Stimulated activated CD4-positive, alpha-beta T cell treated with anti-CD3 and anti-CD28 coated beads, Interleukin-1b, Interleukin-23, amount 100 ng/mL, for 1 hour (primary cell): ENCODE results near the gene TGFB1I1.
A peak's percentile ranks its signal among the peaks of the same experiment; 100 is the strongest.

Experiments used
- DNase-seq, 2 donors: peaks; one replicate each; pipeline ENCODE4 v3.0.0-alpha.2; 2020; ENCODE audit warnings: low read depth in 2 of 2

The TGFB1I1 gene

GRCh38 chr16:31452631-31453106 lies 19.3 kb upstream of the TGFB1I1 start:
- no peak for DNase-seq

DNA sequence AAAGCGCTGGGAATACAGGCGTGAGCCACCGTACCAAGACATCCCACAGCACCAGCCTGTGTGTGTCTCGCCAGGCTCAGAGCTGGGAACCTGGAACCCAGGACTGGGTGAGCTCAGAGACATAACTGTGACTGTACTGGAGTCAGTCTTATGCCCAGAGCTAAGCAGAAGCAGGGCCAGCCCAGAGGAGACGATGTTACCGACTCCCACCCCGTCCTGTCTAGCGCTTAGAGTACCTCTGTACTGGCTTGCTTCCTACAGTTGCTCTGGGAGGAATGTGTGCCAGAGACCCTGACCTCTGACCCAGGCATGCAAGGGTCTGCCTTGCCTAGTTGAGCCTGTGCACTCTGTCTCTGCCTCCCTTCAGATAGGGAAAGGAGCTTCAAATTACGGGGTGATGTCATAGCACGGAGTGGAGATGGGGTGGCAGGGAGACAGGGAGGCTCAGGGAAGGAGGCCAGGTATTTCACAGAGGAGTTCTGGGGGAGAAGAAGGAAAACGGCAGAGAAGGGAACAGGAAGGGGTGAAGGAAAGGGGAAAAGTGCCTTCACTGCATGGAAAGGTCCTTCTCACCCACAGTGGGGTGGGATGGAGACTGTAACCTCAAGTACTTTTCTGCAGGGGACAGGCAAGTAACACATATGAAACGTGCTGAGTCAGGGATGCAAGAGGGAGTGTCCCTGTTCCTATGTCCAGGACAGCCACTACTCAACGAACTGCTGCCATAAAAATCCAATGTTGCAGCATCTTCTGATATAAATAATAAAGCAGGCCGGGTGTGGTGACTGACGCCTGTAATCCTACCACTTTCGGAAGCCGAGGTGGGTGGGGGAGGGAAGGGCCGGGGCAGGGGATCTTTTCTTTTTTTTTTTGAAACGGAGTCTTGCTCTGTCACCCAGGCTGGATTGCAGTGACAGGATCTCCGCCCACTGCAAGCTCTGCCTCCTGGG lies 18.4 kb upstream of the TGFB1I1 start:
- DNase-seq: no peak

DNA sequence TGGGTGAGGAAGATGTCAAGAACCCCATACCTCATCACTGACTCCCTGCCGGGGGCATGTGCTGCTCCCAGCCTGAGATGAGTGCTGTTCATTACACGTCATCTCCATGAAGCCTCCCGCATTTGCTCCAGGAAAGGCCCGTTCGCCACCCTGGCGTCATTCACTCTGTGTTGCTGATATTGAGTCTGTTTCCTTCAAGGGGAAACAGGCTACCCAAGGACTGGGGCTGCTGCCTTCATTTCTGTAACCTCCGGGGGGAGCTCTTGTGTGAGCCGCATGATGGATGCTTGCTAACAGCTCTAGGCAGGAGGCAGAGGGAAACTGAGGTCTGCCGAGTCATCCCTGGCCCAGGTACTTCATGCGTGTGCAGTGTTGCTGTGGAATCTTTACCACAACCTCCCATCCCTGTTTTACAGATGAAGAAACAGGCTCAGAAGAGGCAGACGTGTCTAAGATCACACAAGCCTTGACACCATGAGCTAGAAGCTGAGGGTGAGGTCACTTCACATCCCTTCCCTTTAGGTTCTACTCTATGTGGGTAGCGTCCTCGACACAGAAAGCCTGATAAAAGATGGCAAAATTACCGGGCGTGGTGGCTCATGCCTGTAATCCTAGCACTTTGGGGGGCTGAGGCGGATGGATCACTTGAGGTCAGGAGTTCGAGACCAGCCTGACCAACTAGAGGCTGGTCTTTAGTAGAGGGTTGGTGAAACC lies 16.2 kb upstream of the TGFB1I1 start:
- DNase-seq: no peak

DNA sequence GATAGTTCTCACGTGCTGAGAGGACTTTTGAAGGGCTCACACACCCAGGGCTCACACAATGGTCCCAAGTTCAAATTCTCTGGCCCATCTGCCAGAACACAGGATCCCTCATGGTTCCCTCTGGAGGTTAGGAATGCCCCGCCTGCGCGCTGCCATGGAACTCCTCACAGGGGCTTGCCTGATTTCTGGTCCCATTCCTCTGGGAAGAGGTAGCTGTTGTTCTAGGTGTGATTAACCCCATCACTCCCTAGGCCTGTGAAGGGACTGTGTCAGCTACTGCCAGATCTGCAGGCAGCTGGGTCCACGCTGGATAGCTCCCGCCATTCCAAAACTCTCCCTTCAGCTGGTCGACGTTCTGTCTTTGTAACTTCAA lies 15.0 kb upstream of the TGFB1I1 start:
- DNase-seq: no peak

- DNase-seq: peak in 1 of 2 donors; percentile 27
These were observed 13.7 kb upstream of the TGFB1I1 start for GRCh38 chr16:31458073-31458843.

- peak; percentile 84 to 93 for DNase-seq
These were observed 12.9 kb upstream of the TGFB1I1 start, which contains the start of gene ARMC5 for GRCh38 chr16:31458844-31459686. ARMC5 (plus strand) TSS chr16:31459501; CDS start chr16:31459525, 24 bp downstream.

DNA sequence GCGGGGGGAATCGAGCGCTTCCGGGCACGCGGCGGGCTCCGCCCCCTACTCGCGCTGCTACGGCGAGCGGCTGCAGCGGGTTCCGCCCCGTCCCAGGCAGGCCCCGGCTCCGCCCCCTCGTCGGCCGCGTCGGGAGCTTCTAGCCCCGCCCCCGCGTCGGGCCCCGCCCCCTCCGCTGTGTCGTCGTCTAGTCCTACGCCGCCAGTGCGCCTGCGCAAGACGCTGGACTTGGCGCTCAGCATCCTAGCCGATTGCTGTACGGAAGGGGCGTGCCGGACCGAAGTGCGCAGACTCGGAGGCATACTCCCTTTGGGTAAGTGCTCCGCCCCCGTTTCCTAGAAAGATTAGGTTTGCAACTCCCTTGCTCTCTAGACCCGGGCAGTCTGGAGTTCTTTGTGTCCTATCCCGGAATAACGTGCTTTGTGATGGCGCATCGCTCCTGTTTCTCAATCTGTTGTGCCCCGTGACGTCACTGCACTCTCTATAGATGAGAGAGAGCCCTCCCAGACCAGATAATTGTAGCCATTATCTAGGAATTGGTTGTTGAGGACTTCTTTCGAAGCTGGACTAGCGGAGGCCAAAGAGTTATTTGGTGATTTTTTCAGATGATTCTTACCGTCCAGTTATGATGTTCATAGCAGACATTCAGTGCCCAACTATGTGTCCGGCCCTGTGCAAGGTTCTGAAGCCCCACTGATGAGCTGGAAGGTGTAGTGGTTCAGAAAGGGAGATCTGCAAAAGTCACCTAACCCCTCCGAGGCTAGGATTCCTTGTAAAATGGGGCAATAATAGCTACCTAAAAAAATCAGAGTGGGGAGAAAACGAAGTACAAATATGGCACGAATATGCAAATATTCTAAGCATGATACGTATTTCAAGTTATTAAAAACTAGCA lies 12.0 kb upstream of the TGFB1I1 start:
- peak; percentile 100 for DNase-seq

DNA sequence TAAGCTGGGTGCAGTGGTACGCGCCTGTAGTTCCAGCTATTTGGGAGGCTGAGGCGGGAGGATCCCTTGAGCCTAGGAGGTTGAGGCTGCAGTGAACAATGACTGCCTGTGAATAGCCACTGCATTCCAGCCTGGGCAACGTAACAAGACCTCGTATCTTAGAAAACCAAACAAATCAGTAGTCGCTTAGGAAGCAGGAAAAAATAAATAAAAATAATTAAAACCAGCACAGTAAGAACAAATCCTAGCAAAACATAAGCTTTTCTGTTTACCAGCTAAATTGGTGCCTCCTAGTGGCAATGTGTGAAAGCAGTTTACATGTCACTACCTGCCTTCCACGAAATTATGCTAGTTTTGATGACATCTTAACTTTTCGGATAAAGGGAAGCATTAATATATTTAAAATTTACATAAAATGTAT lies 11.4 kb upstream of the TGFB1I1 start:
- DNase-seq: no peak

DNA sequence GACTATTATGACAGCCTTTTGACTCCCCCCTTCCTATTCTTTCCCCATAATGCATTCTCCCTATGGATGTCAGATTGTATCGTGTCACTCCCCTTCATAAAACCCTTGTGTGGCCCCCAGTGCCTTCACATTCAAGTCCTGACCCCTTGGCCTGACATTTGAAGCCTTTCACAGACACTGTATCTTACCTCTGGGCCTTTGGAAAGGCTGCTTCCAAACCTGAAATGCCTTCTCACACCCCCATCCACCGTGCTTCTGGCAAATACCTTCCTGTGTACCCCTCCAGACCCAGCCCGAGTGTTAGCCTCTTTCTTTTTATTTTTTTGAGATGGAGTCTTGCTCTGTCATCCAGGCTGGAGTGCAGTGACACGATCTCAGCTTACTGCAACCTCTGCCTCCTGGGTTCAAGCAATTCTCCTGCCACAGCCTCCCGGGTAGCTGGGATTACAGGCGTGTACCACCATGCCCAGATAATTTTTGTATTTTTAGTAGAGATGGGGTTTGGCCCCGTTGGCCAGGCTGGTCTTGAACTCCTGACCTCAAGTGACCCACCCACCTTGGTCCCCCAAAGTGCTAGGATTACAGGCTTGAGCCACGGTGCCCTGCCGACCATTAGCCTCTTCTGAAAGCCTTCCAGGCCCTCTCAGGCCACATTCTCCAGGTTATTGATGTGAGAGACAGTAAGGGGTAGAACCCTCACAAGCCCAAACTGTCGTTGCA lies 10.6 kb upstream of the TGFB1I1 start:
- no peak for DNase-seq

DNA sequence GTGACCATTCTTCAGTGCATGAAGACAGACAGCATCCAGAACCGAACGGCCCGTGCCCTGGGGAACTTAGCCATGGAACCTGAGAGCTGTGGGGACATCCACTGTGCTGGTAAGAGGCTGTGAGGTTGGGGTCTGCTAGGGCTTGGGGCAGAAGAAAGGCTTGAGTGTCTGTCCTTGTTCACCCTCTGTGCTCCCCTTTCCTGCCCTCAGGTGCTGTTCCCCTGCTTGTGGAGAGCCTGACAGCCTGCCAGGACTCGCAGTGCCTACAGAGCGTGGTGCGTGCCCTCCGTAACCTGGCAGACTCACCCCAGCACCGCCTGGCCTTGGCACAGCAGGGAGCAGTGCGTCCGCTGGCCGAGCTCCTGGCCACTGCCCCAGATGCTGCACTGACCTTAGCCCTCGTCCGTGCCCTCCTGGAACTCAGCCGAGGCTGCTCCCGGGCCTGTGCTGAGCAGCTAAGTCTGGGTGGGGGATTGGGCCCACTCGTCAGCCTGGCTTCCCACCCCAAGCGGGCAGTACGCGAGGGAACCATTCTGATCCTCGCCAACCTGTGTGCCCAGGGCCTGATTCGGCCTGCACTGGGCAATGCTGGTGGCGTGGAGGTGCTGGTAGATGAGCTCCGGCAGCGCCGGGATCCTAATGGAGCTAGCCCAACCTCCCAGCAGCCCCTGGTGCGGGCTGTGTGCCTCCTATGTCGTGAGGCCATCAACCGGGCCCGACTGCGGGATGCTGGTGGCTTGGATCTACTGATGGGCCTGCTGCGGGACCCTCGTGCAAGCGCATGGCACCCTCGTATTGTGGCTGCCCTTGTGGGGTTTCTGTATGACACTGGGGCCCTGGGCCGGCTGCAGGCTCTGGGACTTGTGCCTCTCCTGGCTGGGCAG lies 9.8 kb upstream of the TGFB1I1 start:
- DNase-seq: no peak

- DNase-seq: no peak
These were observed 7.6 kb upstream of the TGFB1I1 start for GRCh38 chr16:31464348-31464769.

DNA sequence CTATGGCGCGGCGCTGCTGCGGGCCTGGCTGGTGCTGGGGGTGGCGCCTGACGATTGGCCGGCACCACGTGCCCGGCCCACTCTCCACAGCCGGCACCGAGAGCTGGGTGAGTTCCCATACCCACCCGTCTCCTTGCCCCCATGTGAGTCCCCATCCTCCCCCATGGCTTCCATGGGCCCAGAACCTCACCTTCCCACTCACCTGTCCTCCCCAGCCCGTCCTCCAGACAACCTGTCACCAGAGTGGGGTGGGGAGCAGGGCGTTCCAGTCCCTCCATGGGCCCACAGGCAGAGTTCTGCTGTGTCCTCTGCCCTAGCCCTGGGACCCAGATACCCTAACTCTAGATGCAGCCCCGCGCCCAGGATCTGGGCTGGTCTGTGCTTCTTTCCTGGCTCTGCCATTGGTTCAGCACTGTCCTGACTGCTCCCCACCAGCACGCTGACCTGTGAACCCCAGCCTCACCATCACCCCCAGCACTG lies 7.1 kb upstream of the TGFB1I1 start:
- no peak for DNase-seq

DNA sequence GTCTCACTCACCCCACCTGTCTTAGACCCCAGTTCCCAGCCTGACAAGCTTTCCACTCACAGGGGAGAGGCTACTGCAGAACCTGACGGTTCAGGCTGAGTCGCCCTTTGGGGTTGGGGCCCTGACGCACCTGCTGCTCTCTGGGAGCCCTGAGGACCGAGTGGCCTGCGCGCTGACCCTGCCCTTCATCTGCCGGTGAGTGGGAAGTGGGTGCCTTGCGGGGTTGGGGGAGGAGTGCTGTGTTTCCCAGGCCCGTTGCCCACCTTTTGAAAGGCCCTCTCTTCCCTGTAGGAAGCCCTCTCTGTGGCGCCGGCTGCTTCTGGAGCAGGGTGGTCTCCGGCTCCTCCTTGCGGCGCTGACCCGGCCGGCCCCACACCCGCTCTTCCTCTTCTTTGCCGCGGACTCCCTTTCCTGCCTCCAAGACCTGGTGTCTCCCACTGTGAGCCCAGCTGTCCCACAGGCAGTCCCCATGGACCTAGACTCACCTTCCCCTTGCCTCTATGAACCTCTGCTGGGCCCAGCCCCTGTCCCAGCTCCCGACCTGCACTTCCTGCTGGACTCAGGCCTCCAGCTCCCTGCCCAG lies 6.1 kb upstream of the TGFB1I1 start:
- DNase-seq: no peak

DNA sequence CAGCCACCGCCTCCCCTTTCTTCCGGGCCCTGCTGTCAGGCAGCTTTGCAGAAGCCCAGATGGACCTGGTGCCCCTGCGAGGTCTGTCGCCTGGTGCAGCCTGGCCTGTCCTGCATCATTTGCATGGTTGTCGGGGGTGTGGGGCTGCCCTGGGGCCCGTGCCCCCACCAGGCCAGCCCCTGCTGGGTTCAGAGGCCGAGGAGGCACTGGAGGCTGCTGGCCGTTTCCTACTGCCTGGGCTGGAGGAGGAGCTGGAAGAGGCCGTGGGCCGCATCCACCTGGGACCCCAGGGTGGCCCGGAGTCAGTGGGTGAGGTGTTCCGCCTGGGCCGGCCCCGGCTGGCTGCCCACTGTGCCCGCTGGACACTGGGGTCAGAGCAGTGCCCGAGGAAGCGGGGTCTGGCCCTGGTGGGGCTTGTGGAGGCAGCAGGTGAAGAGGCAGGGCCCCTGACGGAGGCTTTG lies 5.5 kb upstream of the TGFB1I1 start:
- DNase-seq: no peak

GRCh38 chr16:31467151-31467773 lies 4.7 kb upstream of the TGFB1I1 start:
- no peak for DNase-seq

- DNase-seq: no peak
These were observed 4.1 kb upstream of the TGFB1I1 start for GRCh38 chr16:31467858-31468257.

- no peak for DNase-seq
These were observed 1.3 kb upstream of the TGFB1I1 start for GRCh38 chr16:31470615-31471014.
